Measurements from ENCODE around the gene GOLGA6L22.
"Not testable (repeated sequence)": the region's sequence is repeated elsewhere in the genome, so short reads cannot be mapped to it uniquely, and the experiment has no call there.

The GOLGA6L22 gene, protein sequence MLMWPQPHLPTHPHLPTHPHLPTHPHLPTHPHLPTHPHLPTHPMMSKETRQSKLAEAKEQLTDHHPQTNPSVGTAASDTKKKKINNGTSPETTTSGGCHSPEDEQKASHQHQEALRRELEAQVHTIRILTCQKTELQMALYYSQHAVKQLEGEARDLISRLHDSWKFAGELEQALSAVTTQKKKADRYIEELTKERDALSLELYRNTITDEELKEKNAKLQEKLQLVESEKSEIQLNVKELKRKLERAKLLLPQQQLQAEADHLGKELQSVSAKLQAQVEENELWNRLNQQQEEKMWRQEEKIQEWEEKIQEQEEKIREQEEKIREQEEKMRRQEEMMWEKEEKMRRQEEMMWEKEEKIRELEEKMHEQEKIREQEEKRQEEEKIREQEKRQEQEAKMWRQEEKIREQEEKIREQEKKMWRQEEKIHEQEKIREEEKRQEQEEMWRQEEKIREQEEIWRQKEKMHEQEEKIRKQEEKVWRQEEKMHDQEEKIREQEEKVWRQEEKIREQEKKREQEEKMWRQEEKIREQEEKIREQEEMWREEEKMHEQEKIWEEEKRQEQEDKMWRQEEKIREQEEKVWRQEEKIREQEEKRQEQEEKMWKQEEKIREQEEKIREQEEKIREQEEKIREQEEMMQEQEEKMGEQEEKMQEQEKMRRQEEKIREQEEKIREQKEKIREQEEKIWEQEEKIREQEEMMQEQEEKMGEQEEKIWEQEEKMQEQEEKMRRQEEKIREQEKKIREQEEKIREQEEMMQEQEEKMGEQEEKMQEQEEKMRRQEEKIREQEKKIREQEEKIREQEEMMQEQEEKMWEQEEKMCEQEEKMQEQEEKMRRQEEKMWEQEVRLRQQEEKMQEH

DNA sequence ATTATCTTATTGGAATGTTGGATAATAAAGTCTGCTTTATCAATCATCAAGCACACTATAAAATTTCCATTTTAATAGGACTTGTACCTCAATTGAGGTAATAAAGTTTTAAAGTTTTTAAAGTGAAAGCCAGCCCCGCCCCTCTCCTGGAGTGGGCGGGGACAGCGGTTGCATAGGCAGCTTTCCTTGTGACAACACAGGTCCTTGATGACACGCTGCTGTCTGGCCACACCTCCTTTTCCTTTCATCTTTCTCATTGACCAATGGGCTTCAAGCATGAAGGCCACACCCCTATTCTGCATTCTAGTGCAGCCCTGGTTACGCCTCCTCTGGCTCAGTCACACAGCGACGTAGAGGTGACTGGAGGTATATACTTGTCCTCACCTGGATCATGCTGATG, at the start of gene GOLGA6L22:
Gene GOLGA6L22, plus strand, starts transcription at position 301 of the 400 bp plus-strand sequence. Its CDS starts 91 bp downstream, at position 392.
- DNase-seq, result not testable (repeated sequence)

DNA sequence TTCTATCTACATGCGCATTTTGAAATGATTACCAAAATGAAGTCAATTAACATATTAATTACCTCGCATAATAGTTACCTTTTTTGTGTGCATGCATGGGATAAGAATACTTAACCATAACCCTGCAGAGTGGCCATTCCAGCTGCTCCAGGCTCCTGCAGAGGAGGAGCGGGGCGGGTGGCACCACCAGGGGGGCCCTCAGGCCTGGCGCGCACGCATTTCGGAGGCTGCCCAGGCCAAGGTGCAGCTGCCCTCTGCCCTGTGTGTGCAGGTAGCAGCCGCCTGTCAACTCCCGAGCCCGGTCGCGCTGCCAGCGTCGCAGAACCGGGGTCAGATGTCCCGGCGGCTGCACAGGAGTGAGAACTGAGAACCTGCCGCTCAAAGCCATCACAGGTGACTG, 41.4 kb upstream of the GOLGA6L22 start:
- DNase-seq, result not testable (repeated sequence)

DNA sequence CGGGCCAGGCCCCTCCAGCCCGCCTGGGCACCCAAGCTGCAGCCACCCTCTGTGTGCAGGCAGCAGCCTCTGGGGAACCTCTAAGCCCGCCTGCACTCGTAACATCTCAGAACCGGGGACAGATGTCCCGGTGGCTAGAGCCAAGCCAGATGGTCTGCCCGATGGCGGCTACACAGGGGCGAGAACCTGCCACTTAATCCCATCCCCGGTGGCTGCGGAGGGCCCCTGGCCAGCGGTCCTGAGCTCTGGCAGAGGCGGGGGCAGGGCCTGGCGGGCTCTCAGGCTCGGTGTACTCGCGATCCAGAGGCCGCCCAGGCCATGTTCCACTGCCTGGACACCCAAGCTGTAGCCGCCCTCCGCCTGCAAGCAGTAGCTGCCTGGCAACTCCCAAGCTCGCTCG, 40.9 kb upstream of the GOLGA6L22 start:
- not testable (repeated sequence) for DNase-seq

DNA sequence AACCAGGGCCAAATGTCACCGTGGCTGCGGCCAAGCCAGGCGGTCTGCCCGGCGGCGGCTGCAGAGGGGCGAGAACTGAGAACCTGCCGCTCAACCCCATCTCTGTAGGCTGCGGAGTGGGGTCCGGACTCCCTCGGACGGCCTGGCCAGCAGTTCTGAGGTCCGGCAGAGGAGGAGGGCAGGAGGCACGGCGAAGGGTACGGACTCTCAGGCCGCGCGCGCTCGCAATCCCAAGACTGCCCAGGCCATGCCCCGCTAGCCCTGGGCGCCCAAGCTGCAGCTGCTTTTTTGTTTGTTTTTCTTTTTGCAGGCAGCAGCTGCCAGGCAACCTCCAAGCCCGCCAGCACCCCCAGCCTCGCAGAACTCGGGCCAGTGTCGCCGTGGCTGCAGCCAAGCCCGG, 40.5 kb upstream of the GOLGA6L22 start:
- DNase-seq, result not testable (repeated sequence)

DNA sequence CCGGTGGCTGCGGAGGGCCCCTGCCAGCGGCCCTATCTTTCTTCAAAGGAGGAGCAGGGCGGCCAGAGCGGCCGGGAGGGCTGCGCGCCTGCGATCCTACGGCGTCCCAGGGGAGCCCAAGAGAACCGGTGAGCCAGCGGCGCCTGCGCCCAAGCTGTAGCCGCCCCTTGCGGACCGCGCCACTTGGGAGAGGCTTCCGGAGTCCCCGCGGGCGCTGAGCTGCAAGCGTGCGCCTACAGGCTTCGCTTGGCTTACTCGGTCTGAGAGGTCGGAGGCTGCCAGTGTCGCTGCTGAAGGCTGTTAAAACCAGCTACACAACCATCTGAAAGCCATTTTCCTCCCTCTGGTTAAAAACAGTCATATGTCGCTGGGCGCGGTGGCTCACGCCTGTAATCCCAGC, 40.0 kb upstream of the GOLGA6L22 start:
- DNase-seq, result not testable (repeated sequence)

DNA sequence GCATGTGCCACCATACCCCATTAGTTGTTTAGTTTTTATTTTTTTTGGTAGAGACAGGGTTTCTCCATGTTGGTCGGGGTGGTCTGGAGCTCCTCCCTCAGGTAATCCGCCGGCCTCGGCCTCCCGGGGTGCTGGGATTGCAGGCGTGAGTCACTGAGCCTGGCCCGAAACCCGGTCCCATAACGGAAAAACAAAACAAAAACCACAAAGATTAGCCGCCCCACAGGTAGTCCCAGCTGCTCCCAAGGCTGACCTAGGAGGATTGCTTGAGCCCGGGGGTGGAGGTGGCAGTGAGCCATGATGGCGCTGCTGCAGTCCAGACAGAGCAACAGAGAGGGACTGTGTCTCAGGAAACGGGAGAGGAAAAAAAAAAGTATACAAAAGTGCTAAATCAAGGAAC, 38.4 kb upstream of the GOLGA6L22 start:
- DNase-seq, result not testable (repeated sequence)

DNA sequence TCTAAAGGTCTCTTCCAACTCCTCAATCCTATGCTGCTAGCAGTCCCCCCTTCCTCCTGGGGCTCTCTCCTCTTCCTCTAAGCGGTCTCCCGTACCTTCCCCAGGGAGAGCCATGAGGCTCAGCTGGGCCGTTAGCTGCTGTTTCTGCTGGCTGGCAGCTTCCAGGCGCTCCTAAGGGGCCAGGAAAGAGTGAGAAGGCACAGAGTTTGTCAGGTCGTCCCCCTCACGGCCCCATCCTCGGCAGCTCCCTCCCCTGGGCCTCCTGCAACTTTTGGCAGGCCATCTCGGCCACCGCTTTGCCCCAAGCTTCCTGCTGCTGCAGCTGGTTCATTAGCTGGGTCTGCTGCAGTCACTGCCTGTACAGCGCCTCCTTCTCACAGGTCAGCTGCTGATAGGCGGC, 29.3 kb upstream of the GOLGA6L22 start:
- DNase-seq, result not testable (repeated sequence)

DNA sequence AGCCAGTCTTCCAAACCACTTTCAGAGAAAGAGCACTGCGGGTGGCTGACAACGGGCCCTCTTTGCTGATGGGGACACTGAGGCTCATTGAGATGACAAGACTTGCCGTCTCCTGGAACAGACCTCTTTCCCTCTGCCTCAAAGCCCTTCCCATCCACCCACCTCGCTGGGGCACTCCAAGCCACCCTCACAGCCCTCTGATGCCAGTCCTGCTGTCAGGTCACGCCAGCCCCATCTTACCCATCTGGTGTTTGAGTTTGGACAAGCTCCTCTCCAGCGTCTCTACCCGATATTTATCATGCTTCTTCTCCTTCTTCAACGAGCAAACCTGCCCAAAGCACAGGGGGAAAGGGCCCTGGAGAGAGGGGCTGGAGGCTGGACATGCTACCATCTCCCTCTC, 27.0 kb upstream of the GOLGA6L22 start:
- not testable (repeated sequence) for DNase-seq

DNA sequence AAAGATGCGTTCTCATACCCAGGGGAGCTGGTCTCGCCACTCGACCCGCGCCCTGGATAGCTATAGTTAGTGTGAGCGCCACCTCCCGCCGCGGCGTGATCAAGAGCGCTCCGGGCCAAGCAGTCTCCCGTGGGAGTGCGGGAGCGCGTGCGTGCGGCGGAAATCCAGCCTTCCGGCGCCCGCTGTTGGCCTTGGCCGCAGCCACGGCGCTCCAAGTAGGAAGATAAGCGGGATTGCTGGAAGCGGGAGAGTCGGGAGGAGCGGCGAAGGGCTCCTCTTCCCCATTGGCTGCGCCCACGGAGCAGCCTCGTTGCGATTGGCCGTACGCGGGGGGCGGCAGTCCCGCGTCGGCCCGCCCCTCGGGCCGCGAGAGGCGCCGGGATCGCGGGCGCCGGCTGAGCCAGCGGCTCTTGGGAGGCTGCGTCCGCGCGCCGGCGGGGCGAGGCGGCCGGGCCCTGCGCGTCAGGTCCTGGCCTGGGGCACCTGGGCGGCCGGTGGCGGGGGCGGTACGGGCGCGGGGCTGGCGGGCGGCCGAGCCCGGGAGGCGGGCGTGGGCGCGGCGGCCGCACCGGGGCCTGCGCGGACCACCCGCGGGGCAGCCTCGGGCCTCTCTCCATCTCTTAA, 35.9 kb downstream of the GOLGA6L22 start:
- DNase-seq, result peak; percentile 57

DNA sequence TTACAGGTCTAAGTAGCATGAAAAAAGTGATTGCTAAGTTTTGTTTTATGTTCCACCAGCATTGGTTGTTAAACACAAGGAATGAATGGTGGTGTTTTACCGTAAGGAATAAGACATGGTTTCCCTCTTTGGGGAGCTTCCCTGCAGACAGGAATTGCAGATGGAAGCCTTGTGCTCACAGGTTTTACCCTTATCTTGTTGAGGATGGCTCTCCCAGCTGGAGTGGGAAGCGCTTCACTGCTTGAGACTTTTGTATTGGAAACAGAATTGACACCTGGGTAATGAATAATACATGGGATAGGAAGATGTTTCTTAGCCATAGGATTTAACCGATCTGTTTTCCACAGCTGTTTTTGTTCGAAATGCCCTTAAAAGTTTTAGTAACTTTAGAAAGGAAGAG, 38.5 kb downstream of the GOLGA6L22 start:
- DNase-seq, result not testable (repeated sequence)

DNA sequence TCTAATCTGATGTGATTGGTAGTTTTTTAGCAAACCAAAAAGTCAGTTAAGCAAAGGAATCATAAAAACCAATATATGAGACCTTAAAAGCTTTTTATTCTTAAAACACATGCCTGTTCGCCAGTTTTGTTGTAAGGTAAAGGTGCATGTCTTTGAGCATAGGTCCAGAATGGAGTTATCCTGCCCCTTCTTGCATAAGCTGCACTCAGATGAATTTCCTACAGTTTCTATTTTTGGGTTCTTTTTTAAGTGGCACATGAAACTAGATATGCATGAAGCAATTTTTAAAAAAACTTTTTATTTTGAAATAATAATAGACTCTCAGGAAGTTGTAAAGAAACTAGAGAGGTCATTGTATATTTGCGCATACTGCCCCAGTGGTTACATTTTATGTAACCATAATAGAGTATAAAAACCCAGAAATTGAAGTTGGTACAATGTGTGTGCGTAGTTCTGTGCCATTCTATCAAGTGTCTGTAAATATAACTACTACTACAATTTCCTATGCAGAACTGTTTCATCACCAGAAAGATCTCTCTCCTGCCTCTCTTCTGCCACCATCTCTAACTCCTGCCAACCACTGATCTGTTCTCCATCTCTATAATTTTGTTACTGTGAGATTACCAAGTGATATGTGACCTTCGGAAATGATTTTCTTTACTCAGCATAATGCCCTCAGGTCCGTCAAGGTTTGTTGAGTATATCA, 39.7 kb downstream of the GOLGA6L22 start:
- DNase-seq, result not testable (repeated sequence)

DNA sequence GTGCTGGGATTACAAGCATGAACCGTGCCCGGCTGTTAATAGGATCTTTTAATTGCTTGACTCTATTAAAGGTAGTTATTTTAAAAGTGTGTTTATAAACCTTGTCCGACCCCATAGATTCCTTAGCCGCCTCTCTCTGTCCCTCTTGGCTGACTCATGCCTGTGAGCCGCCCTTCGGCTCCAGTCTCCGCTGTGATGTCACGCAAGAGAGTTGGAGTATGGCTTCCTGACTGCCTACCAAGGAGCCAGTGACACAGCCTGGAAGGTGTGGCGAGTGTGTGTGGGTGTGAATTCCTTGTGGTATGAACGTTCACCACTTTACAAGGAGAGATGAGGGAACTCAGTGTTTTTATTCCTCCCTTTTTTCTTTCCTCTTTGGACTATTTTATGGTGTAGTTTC, 43.6 kb downstream of the GOLGA6L22 start:
- not testable (repeated sequence) for DNase-seq

DNA sequence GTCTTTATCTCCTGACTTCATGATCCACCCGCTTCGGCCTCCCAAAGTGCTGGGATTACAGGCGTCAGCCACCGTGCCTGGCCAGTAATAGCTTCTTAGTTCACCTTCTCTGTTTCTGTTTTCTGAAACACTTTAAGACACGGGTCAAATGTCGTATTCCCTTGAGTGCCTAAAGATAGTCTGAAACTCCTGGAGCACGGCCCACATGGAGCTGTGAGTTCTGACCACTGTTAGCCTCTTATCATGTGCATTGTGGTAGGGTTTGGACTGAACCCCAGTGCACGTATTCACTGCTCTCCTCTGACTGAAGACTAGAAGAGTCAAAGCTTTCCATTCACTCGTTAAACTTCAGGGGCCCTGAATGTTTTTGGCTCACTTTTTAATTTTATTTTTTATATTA, 48.3 kb downstream of the GOLGA6L22 start:
- not testable (repeated sequence) for DNase-seq

DNA sequence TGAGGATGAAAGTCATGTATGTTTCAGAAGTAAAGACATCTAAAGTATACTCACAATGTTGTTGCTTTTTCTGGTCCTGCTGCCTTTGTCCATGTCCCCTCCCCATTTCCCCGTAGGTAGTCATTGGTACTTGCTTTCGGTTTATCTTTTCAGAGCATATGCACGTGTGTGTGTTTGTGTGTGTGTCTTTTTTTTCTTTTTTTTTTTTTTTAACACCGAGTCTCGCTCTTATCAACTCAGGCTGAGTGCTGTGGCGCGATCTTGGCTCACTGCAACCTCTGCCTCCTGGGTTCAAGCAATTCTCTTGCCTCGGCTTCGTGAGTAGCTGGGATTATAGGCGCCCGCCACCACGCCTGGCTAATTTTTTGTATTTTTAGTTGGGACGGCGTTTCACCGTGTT, 57.4 kb downstream of the GOLGA6L22 start:
- DNase-seq, result not testable (repeated sequence)

All from activated CD8-positive, alpha-beta memory T cell treated with anti-CD3 and anti-CD28 coated beads, Interleukin-2, amount 50 U/mL, for 48 hours (primary cell).